HG03469 (cell line): ENCODE measurements around the gene PGAP1.

ENCODE experiments used
- ATAC-seq: cut with Tn5 transposase; IDR thresholded peaks from one replicate; pipeline ENCODE4 v1.9.1; 2021; ENCODE audit warnings: mild to moderate bottlenecking, moderate library complexity, moderate number of reproducible peaks; ENCODE audit not compliant: unreplicated experiment

PGAP1 gene

DNA sequence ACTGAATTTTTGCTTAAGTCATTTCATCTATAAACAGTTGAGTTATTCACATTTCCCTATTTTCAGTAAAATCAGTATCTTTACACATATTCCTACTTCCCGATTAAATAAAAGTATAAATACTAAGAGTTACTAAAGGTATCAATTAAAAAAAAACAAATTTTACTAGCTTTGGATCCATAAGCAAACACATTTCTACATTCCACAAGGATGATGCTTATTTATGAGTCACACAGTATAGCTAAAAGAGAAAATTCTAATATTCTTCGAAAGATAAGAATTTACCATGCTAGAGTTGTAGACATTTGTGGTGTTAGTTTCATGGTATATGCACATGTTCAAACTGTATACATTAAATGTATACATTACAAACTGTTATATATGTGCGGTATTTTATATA lies 23.7 kb downstream of the PGAP1 start:
- ATAC-seq = no peak

DNA sequence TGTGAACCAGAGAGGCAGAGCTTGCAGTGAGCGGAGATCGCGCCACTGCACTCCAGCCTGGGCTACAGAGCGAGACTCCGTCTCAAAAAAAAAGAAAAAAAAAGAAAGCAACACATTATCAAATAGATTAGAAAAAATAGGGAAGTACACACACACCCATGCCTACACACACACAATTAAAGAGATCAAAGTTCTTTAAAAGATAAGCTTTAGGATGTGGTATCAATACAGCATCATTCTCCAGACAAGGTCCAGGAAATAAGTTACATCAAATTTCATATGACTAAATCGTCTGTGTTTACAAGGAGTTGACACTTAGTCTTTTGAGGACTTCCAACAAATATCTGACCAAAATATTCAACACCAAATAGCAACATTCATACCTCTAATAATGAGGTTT lies 25.7 kb downstream of the PGAP1 start:
- ATAC-seq = no peak

DNA sequence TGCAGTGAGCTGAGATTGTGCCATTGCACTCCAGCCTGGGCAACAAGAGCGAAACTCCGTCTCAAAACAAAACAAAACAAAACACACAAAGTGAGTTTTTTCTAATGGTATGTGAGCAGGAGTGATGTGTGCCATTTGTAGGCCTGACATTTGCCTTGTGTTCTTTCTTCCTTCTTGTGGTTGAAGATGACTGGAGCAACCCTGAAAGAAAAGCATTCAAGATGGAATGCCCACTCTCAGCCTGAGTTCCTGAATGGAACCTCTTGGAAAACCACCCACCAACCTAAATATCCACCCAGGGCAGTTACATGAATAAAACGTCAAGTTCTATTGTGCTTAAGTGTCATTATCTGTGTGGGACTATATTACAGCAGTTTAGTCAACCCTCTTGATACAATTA lies 26.5 kb downstream of the PGAP1 start:
- ATAC-seq = no peak

DNA sequence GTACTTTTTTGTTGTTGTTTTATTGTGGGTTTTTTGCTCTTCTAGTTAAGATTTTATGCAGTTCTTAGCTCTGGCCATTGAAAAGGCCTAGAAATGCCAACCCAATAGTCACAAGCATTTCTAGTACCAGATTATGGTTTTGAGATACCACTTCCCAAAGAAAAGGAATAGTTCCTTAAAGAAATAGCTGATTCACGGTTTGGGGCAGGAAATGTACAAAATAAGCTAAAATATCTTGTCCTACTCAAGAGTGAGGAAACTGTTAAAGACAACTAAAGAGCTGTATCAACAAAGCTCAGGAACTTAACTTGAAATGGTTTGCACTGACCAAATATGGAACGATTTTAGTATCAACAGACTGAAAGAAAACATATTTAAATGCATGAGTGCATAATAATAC lies 35.4 kb downstream of the PGAP1 start:
- no peak for ATAC-seq

DNA sequence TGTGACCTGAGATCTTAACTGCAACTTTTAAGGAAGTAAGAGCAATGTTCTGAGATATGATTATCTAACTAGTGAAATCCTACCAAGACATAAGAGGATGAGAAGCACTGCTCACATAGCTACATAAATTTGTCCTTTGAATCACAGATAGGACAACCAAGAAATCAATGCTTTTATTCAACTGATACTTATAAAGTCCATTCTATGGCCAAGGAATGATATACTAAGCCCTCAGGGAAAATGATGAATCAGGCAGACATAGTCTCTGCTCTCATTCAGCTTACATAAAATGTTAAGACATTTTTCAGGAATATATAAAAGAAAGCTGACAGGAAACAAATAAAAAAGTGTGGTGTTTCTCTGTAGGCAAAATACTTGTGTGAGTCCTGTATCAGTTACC lies 39.1 kb downstream of the PGAP1 start:
- ATAC-seq = no peak

DNA sequence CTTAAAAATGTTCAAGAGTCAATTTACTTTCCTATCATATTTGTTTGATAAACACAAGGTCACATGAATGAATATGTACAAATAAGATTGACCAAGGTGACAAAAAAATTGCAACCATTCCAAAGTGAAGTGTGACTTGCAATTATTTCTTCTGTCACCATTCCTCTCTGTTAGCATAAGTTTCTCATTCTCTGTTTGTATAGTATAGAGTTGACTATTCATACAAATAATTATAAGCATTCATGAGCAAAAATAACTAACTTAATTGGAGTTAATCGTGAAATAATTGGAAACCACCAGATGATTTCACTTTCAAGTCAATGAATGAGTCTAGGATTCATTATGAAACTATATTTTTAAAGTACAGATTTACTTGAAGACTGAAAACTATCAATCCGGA lies 42.1 kb downstream of the PGAP1 start:
- ATAC-seq = no peak

DNA sequence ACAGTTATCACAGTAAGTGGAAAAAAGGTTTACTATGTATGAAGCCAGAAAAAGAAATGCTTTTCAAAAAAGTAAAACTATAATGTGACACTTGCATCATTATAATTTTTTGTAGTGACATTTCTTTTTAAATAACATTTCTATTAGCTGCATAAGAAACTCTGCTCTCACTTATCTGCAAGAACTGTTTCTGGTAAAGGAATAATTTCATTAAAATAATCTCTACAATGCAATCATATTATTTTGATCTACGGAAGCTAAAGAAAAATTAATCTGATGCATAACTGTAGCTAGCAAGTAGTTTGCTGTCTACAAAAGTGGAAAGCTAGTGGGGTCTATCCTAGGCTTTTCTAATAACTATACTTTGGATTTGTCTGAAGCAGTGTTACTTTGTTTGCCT lies 50.1 kb downstream of the PGAP1 start:
- no peak for ATAC-seq

DNA sequence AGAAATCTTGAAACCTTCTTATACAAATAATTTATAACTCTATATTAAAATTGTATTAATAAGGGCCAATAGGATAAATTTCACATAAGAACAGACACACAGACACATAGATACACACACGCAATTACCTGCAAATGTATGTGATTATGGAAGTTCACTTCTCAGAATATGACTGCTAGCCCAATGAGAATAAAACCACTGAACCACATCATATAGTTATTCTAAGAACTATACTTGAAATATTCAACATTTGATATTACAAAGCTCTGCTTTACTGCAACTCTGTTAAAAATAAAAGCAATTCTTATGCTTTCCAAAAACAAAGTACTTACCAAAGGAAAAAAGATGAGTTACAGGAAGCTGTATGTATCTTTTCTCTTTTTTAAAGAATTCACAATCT lies 51.1 kb downstream of the PGAP1 start:
- no peak for ATAC-seq

DNA sequence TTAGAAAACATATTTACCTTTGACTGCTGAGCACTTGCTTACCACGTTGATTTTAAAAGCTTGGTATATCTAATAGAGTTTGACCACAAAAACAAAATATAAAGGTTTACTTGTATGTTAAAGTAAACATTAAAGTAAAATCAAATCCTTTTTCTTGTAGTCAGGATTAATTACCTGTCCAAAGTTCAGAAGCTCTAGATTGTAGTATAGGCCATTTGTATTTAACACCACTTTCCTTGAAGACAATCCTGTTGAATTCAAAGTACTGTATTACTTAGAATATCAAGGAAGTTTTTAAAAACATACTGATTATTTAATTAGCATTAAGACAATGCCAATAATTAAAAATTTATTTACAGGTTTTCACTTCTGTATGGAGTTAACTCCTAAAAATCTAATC lies 53.0 kb downstream of the PGAP1 start:
- ATAC-seq = no peak

DNA sequence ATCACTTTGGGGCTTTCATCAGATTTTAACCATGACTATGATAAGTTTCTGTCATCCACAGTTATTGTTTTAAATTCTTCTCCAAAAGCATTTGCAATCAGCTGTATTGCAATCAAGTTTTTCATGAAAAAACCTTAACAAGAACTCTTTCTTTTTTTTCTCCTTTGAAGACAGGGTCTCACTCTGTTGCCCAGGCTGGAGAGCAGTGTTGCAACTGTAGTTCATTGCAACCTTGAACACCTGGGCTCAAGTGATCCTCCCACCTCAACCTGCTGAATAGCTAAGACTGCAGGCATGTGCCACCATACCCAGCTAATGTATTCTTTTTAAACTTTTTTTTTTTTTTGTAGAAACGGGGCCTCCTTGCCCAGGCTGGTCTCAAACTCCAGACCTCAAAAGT lies 71.9 kb downstream of the PGAP1 start:
- ATAC-seq = no peak

DNA sequence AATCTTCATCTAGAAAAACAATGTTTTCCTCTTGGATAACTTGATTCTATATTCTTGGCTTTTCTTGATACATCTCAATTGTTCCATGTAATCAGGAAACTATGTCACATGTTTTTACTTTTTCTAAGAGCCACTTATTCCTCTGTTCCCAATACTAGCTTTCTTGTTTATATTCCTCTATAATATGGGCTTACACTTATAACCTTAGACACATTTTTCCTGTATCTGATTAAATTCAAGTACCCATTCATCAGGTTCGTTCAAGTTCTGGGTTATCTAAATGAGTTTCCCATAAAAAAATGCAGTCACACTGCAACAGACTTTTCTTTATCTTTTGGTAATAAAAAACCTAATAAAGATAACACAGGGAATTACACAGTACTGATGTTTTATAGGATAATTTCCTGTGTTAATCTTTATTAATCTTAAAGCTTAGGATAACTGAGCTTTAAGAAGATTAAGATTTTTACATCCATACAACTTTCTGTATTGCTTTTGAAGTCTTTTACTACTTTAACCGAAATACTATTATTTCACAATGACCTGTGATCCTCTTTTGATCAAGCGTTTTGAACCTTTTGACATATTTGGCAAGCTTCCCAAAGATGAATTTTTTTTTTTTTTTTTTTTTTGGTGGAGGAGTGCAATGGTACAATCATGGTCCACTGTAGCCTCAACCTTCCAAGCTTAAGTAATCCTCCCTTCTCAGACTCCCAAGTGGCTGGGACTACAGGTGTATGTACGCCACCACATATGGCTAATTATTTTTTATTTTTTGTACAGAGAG lies 73.0 kb downstream of the PGAP1 start:
- no peak for ATAC-seq

DNA sequence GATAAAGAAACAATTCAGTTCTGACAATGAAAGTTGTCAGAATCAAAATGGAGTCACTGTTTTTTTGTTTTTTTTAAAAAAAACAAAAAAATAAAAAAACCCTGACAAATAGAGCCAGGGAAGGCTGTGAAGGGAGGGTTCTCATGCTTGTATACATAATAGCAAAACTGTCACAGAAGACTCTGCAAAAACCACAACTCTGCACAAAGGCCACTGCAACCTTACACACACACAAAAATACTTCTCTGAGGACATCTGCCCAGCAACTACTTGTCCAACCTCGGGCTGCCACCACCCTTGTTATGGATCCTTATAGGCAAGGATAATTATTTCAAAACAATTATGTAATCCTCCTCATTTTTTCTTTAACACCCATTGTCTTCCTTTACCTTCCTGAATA lies 75.4 kb downstream of the PGAP1 start:
- no peak for ATAC-seq

DNA sequence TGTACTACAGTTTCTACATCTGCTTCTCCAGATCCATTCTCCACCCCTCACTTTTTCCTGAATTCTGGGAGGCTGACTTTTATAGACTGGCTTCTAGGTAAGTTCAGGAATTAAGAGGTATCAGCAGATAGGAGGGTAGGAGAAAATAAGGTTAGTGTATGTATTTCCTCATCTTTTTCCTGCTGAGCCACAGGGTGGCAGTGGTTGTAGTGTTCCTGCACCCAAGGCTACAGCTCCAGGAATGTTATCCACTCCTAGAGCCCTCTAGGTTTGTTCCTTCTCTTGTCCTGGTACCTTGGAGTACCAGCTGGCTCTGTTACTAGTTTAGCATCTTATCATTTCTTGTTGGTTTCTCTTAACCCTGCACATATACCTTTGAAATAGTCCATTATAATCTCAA lies 76.6 kb downstream of the PGAP1 start:
- no peak for ATAC-seq

DNA sequence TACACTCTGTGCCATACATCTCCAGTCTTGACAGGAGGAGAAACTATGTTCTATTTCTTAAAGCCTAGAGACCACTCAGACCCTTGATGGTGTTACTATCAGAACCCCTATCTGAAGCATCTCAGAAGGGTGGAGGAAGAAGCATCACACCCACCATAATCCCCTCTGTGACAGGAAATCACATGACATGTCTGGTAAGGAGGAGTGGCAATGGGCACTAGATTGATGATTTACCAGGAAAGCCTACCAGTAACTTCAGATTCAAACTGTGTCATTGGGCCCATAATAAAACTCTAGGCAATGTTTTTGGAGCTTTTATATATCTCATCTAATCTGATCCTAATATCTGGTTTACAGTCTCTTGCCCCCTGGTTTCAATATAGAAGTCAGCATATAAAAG lies 80.2 kb downstream of the PGAP1 start:
- no peak for ATAC-seq

DNA sequence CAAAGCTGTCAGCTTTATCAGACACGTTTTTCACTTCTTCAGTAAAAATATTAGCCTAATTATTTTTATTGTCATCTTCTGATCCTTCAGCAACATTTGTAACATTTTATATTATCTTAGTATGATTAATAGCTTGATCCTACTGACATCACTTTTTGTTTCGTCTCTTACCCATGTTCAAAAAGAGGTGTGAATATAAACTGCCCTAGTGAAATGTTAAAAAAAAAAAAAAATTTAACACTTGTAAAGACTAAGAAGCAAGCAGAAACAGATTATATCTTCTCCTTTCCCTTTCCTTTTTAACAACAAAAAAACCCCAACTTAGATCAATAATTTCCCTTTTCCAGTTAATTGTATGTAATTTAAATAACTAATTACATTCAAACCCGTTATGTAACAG lies 81.1 kb downstream of the PGAP1 start:
- no peak for ATAC-seq

DNA sequence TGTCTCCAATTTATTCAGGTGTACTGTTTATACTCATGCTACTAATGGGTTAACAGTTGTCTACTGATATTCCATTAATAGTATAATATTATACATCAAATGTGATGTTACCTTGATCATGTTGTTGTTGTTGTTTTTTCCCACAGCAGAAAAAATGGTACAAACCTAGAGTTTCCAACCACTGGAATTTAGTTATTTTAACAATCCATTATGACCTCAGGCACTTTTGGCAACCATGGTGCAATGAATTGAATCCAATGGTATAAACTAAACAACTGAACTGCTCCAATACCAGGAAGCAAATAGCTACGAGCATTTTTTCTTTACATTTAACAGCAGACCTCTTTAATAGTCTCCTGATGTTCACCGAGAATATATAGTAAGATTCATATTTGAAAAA lies 86.3 kb downstream of the PGAP1 start:
- no peak for ATAC-seq

DNA sequence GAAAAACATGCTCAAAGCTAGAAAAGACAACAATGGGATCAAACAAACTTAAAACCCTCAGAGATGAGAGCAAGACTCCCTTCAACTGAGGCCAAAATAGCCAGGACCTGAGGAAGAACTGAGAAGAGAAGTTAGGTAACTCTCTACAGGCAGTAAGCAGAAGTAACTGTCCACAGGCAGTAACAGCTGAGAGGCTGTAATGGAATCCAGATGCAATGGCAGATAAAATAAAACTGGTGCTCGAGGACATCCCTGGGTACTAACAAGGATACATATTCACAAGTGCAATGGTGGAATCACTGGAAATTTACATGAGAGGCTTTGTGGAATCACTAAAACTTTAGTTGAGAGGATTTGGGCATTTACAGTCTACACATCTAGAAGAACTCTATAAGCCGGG lies 86.9 kb downstream of the PGAP1 start:
- no peak for ATAC-seq

DNA sequence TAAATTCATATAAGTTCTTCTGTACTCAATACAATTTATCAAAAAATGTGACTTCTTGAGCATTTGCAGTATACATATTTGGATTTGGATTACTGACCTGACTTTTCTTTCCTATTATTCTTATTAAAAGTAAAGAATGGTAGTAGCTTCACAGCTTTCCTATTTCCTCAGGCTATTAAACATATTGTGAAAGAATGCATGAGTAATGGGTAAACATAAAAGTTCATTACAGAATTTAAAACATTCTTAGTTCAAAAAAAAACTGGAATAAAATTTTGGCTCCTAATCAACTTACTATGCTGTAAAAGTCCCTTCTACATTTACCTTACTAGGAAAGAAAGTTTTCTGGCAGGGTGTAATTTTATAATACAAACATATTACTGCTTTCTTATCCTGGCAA lies 90.1 kb downstream of the PGAP1 start:
- ATAC-seq = no peak

DNA sequence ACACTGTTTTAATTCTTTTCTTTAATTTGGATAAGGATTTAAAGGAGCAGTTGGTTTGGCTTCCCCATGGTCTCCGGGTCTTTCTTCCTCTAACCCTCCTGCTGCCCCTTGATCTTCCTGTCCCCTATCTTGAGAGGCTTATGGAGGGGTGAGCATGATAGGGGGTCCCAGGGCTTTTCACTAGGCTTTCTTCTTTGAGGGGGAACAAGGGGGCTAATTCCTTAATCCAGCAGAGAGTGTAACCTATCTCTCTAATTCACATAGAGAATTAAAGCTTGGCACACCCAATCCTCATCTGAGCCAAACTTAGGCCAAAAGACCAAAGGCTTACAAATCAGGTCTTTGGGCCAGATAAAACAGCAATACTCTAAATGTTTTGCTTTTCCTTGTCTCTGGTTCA lies 95.8 kb downstream of the PGAP1 start:
- ATAC-seq = no peak

DNA sequence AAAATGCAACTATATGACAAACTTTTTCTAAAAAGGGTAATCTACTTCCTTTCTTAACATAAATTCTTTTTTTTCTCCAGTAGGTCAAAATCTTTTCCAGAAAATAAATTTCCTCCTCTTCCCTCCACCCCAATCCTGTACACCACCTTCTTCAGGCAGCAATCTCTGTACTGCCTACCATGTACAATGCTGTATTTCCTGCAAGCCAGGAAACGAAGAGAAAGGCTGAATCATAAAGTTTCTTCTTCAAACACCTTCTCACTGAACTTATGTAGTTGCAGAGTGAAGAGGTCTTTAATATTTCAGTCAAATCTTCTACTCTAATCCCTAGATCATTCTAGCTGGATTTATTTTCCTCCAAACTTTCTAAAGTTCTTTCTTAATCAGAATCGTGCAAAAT lies 99.2 kb downstream of the PGAP1 start:
- ATAC-seq = no peak

DNA sequence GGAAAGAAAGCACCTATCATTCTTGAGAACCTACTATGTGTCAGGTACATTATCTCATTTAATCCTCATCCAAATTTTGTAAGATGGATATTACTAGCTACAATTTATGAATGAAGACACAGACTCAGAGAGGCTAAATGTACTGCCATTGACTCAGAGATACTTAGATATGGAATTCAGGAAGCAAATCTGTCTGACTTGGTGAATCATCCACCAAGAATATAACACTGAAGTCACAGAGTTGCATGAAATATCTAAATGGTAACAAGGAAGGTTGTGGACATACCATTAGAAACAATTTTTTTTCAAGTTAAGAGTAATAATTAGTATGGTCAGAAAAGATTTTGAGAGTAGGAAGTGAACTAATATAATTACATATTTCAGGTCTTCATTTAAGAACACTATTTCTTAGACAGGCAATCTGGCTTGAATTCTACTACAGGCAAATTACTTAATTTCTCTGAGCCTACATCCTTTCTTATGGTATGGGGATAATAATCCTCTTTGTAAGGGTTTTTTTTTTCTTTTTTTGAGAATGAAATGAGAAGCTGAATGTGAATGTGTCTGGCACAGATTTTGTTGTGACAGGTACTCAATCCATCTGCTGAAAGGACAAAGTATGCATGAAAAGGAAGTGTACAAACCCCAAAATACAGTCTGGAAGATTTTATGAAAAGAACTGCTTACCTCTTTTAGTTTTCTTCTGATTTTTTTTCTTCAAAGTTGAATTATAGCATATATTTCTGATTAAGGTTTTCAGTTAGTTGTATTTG lies 102.6 kb downstream of the PGAP1 start:
- no peak for ATAC-seq

DNA sequence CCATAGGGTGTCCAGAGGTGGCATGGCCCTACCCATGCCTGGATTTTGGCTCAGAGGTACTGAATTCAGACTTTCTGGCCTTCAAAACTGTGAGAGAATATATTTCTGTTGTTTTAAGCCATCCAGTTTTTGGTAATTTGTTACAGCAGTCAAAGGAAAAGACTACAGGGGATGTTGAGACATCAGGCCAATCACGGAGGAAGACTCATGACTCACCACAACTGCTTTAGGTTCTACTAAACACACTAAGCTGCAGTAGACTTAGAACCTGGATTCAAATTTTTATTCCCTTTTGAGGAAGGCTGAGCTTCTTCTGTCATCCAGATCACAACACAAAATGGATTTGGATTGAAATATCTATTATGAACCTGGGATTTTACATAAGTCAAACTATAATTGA lies 105.3 kb downstream of the PGAP1 start:
- ATAC-seq = no peak

DNA sequence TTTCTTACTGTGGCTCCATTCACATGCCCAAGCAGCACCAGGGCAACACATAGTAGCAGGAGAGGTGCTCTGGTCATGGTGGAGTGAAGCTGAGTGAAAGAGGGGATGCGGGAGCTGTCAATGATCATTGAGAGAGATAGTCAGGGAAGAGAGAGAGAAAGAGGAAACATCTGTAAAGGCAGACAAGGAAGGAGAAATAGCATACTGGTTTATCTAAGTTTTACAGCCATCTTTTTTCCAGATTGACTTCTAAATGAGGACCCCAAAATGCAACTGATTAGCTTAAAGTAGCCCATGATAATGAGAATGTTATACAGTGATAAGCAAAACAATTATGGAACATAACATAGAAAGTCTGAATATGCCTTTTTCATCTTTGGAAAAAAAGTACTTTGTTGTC lies 117.2 kb downstream of the PGAP1 start, which contains the start of gene C2orf66:
C2orf66 (minus strand) TSS at position 96 of the 400 bp plus-strand sequence; CDS start at position 77, 19 bp downstream.
- ATAC-seq = no peak
